IMR-90 (cell line): ENCODE results near the gene VPREB3. TPM values are rescaled to one million over a fixed set of nuclear protein-coding genes. Genes with fewer than 3 reads are reported as not detected.

ENCODE experiments used
- ATAC-seq: fragments of 200-7000 bp; cut with Tn5 transposase; 2 replicates; pipeline ENCODE4 v1.9.1; 2020; ENCODE audit warnings: low read depth, mild to moderate bottlenecking, moderate library complexity
- BruUV-seq: library from RNA; stranded (reverse); fragments of 400-500 nt; replicated peaks from 2 replicates; lab custom pipeline; 2021; lab: Mats Ljungman, UMichigan
- CTCF ChIA-PET: fragments of 300-600 bp; formaldehyde crosslinking; extraction: SDS; loops from one replicate; lab custom pipeline; 2021; ENCODE audit warnings: antibody characterized with exemption; lab: Yijun Ruan, JAX
- POLR2A ChIA-PET: fragments of 300-600 bp; sonication (Branson Sonifier 250); formaldehyde crosslinking; loops from one replicate; lab custom pipeline; 2022; ENCODE audit warnings: antibody characterized with exemption; ENCODE audit not compliant: unreplicated experiment; lab: Charles Lee
- DNase-seq: peaks from one replicate; pipeline ENCODE4 v3.0.0; 2013
- H2AFZ ChIP-seq: replicated peaks from 2 replicates; pipeline ENCODE3; 2013; ENCODE audit warnings: low read length, mild to moderate bottlenecking; ENCODE audit not compliant: poor library complexity
- H2AK5ac ChIP-seq: 2 replicates; pipeline ENCODE4 v1.6.1; 2013; ENCODE audit warnings: low read depth, low read length, inconsistent platforms
- H2AK9ac ChIP-seq: replicated peaks from 2 replicates; pipeline ENCODE3; 2013; ENCODE audit warnings: mild to moderate bottlenecking, low read depth, low read length, moderate library complexity; ENCODE audit not compliant: poor library complexity
- H2BK120ac ChIP-seq: 2 replicates; pipeline ENCODE4 v1.6.1; 2013; ENCODE audit warnings: low read depth, low read length, inconsistent platforms
- H2BK15ac ChIP-seq: 3 replicates; pipeline ENCODE4 v1.6.1; 2013; ENCODE audit warnings: low read depth, low read length, inconsistent platforms
- H2BK20ac ChIP-seq: 2 replicates; pipeline ENCODE4 v1.6.1; 2013; ENCODE audit warnings: low read depth, mild to moderate bottlenecking, inconsistent platforms, low read length, moderate library complexity
- H2BK5ac ChIP-seq: 2 replicates; pipeline ENCODE4 v1.6.1; 2013; ENCODE audit warnings: mild to moderate bottlenecking, low read depth, low read length, inconsistent platforms; ENCODE audit not compliant: poor library complexity, severe bottlenecking
- H3K14ac ChIP-seq: replicated peaks from 2 replicates; pipeline ENCODE4 v1.6.1; 2013; ENCODE audit warnings: low read depth, low read length, inconsistent platforms
- H3K18ac ChIP-seq: 2 replicates; pipeline ENCODE4 v1.6.1; 2013; ENCODE audit warnings: low read depth, low read length, control low read depth
- H3K23ac ChIP-seq: 2 replicates; pipeline ENCODE4 v1.6.1; 2013; ENCODE audit warnings: low read depth, low read length, inconsistent platforms
- H3K27ac ChIP-seq: 2 replicates; pipeline ENCODE4 v1.5.1; 2013; ENCODE audit warnings: mild to moderate bottlenecking, control low read depth, low read length; ENCODE audit not compliant: insufficient read depth
- H3K27me3 ChIP-seq: 2 replicates; pipeline ENCODE4 v1.6.1; 2013; ENCODE audit warnings: low read length; ENCODE audit not compliant: control insufficient read depth, insufficient read depth
- H3K36me3 ChIP-seq: 2 replicates; pipeline ENCODE4 v1.6.1; 2013; ENCODE audit warnings: low read length, mixed read lengths; ENCODE audit not compliant: control insufficient read depth, insufficient read depth
- H3K4ac ChIP-seq: 2 replicates; pipeline ENCODE4 v1.6.1; 2013; ENCODE audit warnings: low read depth, low read length, inconsistent platforms
- H3K4me1 ChIP-seq: 2 replicates; pipeline ENCODE4 v1.6.1; 2013; ENCODE audit warnings: low read length, mixed read lengths; ENCODE audit not compliant: control insufficient read depth, insufficient read depth
- H3K4me2 ChIP-seq: 2 replicates; pipeline ENCODE4 v1.6.1; 2013; ENCODE audit warnings: low read depth, mild to moderate bottlenecking, control low read depth, low read length, moderate library complexity
- H3K4me3 ChIP-seq: 2 replicates; pipeline ENCODE4 v1.5.1; 2013; ENCODE audit warnings: low read depth, mild to moderate bottlenecking, control low read depth, low read length, moderate library complexity; ENCODE audit not compliant: insufficient read depth
- H3K56ac ChIP-seq: 2 replicates; pipeline ENCODE4 v1.6.1; 2013; ENCODE audit warnings: low read length, inconsistent platforms; ENCODE audit not compliant: insufficient read depth; ENCODE audit errors: extremely low read depth
- H3K79me1 ChIP-seq, 2 experiments: 2 replicates each; pipeline ENCODE4 v1.6.1; 2013; ENCODE audit warnings: low read length in 2 of 2, inconsistent platforms in 1 of 2, low read depth in 1 of 2
- H3K9ac ChIP-seq: 2 replicates; pipeline ENCODE4 v1.6.1; 2013; ENCODE audit warnings: low read depth, low read length, control low read depth
- H3K9me1 ChIP-seq: 2 replicates; pipeline ENCODE4 v1.6.1; 2013; ENCODE audit warnings: low read length, inconsistent platforms; ENCODE audit not compliant: insufficient read depth
- H3K9me3 ChIP-seq: 2 replicates; pipeline ENCODE4 v1.6.1; 2013; ENCODE audit warnings: low read length; ENCODE audit not compliant: control insufficient read depth, insufficient read depth
- H4K20me1 ChIP-seq: 2 replicates; pipeline ENCODE4 v1.6.1; 2013; ENCODE audit warnings: low read length, inconsistent platforms; ENCODE audit not compliant: insufficient read depth
- H4K5ac ChIP-seq: 2 replicates; pipeline ENCODE4 v1.6.1; 2013; ENCODE audit warnings: mild to moderate bottlenecking, low read depth, low read length, control low read depth
- H4K8ac ChIP-seq, 2 experiments: 2 replicates each; pipeline ENCODE4 v1.6.1; 2013; ENCODE audit warnings: low read depth in 2 of 2, low read length in 2 of 2, control low read depth in 1 of 2, inconsistent platforms in 1 of 2
- H4K91ac ChIP-seq: 2 replicates; pipeline ENCODE4 v1.6.1; 2013; ENCODE audit warnings: low read depth, low read length, inconsistent platforms; ENCODE audit not compliant: insufficient read depth
- BHLHE40 ChIP-seq: fragments of 150-350 bp; IDR thresholded peaks from 2 replicates; pipeline ENCODE4 v1.6.1; 2016; ENCODE audit warnings: mild to moderate bottlenecking, low read depth, low read length
- CEBPB ChIP-seq: IDR thresholded peaks from 2 replicates; pipeline ENCODE4 v1.6.1; 2012; ENCODE audit warnings: low read depth, low read length, improper control_type of control experiment
- CHD1 ChIP-seq: IDR thresholded peaks from 2 replicates; pipeline ENCODE4 v1.6.1; 2012; ENCODE audit warnings: low read depth, low read length, improper control_type of control experiment
- FOS ChIP-seq: fragments of 150-350 bp; IDR thresholded peaks from 2 replicates; pipeline ENCODE4 v1.6.1; 2016; ENCODE audit warnings: low read depth, low read length
- MAZ ChIP-seq: IDR thresholded peaks from 2 replicates; pipeline ENCODE4 v1.6.1; 2012; ENCODE audit warnings: low read depth, mild to moderate bottlenecking, low read length, improper control_type of control experiment, moderate library complexity, borderline replicate concordance
- NFE2L2 ChIP-seq: fragments of 150-350 bp; IDR thresholded peaks from 2 replicates; pipeline ENCODE4 v1.6.1; 2016; ENCODE audit warnings: low read depth, mild to moderate bottlenecking, low read length
- POLR2A ChIP-seq: IDR thresholded peaks from 2 replicates; pipeline ENCODE4 v1.6.1; 2012; ENCODE audit warnings: mild to moderate bottlenecking, low read depth, low read length
- RAD21 ChIP-seq: IDR thresholded peaks from 2 replicates; pipeline ENCODE4 v1.6.1; 2012; ENCODE audit warnings: low read length, improper control_type of control experiment
- RCOR1 ChIP-seq: IDR thresholded peaks from 2 replicates; pipeline ENCODE4 v1.6.1; 2012; ENCODE audit warnings: mild to moderate bottlenecking, low read length, improper control_type of control experiment; ENCODE audit not compliant: insufficient replicate concordance
- RFX5 ChIP-seq: IDR thresholded peaks from 2 replicates; pipeline ENCODE4 v1.8.0; 2012; ENCODE audit warnings: low read depth, mild to moderate bottlenecking, low read length, moderate library complexity
- SMC3 ChIP-seq: fragments of 150-350 bp; IDR thresholded peaks from 2 replicates; pipeline ENCODE4 v1.6.1; 2016; ENCODE audit warnings: low read depth, mild to moderate bottlenecking, antibody characterized with exemption, low read length, moderate library complexity
- WGBS, 2 experiments: methylation state at CpG; one replicate each; pipeline versions ENCODE4 v1.1.5 to v1.1.7; 2013; ENCODE audit warnings: missing lambda C conversion rate in 2 of 2; ENCODE audit not compliant: insufficient read length in 1 of 2; ENCODE audit errors: extremely low coverage in 2 of 2; 5-methylcytosine and 5-hydroxymethylcytosine counted together
- dilution Hi-C: fragments of 300-500 bp; cut with HindIII; formaldehyde crosslinking; loops from one replicate; pipeline ENCODE4 v1.14.3; 2018; ENCODE audit warnings: low sequenced_read_pairs; ENCODE audit not compliant: unreplicated experiment
- in situ Hi-C: fragments of 300-500 bp; cut with MboI; formaldehyde crosslinking; loops from 3 replicates; pipeline ENCODE4 v1.14.3; 2019; ENCODE audit warnings: low sequenced_read_pairs, inconsistent platforms, mixed read lengths
- intact Hi-C: fragments of 100-400 bp; cut with micrococcal nuclease; formaldehyde crosslinking; loops from 2 replicates; pipeline ENCODE4 v1.10.0; 2022
- polyA plus RNA-seq, 3 experiments: library from polyadenylated mRNA; depleted of rRNA; stranded (reverse); fragments of >200 nt; gene quantifications; 2 replicates each; pipeline ENCODE4 v1.2.3, GENCODE V29; 2012; ENCODE audit warnings: low replicate concordance in 1 of 3
- total RNA-seq: library from RNA; depleted of rRNA; stranded (reverse); fragments of >200 nt; gene quantifications from 2 replicates; pipeline ENCODE4 v1.2.3, GENCODE V29; 2012
- TF ChIP-seq, protein P1 (sequence below): conservative IDR thresholded peaks from 2 replicates; pipeline ENCODE4 v1.5.1; 2012; ENCODE audit warnings: mild to moderate bottlenecking, low read depth, low read length, improper control_type of control experiment

The VPREB3 gene
- total and polyA plus RNA-seq, 2 of the 4 experiments (the other 2 are of a cell fraction): not detected

DNA sequence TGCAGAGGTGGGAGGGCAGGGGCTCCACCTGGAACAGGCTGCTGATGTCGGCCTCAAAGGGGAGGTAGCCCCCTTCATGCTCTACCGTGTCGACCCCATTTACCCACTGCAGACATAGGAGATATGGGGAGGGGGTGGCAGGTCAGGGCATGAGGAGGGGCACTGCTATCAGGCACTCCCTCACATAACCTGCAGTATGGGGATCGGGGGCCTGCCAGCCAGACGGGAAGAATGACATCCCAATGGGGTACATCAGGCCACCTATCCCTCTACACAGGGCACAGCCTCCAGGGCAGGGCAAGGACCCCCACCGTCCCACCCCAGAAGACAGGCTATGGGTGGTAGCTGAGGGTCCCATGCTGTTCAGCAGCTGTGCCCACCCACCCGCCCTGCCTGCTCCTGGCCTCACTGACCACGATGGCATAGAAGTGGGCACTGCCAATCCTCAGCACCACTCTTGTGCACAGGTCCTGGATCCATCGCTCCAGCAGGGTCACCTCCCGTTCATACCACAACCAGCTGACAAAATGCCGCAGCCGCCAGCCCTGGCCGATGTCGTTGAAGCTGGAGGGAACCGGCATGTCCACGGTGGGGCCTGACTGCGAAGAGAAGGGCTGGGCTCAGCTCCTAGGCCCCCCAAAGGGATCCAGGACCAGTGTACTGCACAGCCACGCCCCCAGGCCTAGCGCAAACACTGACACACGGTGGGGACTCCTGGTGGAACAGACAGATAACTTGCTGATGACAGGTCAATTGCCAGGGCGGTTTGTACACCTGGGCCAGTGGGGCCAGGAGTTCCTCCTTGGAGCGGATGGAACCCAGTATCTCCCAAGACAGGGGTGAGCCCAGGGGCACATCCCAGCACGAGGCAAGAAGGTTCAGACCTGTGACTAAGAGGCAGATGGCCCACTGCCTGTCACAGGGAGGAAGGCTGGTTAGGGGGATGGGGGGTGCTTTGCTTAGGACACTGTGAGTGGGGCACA lies 39.3 kb downstream of the VPREB3 start:
- Histone ChIP-seq H4K91ac (no peak overlapping the region), H3K9me3 (no peaks in the 10 kb centered on the region), H2AK5ac (no peak overlapping the region), H2BK15ac (no peak overlapping the region), H3K56ac (no peak overlapping the region), H3K4me3 (no peak overlapping the region), H3K4me2 (no peak overlapping the region), H3K4ac (no peak overlapping the region), H3K27me3 (no peaks in the 10 kb centered on the region), H2AFZ (no peak overlapping the region), H3K9ac (no peak overlapping the region), H3K36me3 (peaks cover 18% of the 10 kb centered on the region), H2AK9ac (no peak overlapping the region), H4K8ac (no peak overlapping the region), H4K20me1 (no peaks in the 10 kb centered on the region), H3K79me1 (peaks cover 10 to 32% of the 10 kb centered on the region in 2 experiments), H4K5ac (no peak overlapping the region), H2BK120ac (no peak overlapping the region), H3K23ac (no peak overlapping the region), H3K27ac (no peak overlapping the region), H3K14ac (no peak overlapping the region), H2BK20ac (no peak overlapping the region), H3K4me1 (0 out of 2 replicates have a peak, but pooled peaks cover 5% of the 10 kb centered on the region), H2BK5ac (no peak overlapping the region), H3K18ac (no peak overlapping the region), H3K9me1 (peaks cover 14% of the 10 kb centered on the region)
- BruUV-seq: no TSS peak
- DNase-seq (no peak), ATAC-seq (no peak)
- WGBS, 2 experiments: 77% methylated on average over 5 of the region's 23 CpGs; no CpG with 5 or more reads in 1 of the 2 experiments
- dilution Hi-C loops: no loop called here
- in situ Hi-C loops: no loop called here
- POLR2A ChIA-PET: no interaction called here
- intact Hi-C loops: no loop called here
- CTCF ChIA-PET: no interaction called here
- TF ChIP-seq BHLHE40: no peak
- TF ChIP-seq CEBPB: no peak
- TF ChIP-seq SMC3: no peak
- TF ChIP-seq, protein P1, sequence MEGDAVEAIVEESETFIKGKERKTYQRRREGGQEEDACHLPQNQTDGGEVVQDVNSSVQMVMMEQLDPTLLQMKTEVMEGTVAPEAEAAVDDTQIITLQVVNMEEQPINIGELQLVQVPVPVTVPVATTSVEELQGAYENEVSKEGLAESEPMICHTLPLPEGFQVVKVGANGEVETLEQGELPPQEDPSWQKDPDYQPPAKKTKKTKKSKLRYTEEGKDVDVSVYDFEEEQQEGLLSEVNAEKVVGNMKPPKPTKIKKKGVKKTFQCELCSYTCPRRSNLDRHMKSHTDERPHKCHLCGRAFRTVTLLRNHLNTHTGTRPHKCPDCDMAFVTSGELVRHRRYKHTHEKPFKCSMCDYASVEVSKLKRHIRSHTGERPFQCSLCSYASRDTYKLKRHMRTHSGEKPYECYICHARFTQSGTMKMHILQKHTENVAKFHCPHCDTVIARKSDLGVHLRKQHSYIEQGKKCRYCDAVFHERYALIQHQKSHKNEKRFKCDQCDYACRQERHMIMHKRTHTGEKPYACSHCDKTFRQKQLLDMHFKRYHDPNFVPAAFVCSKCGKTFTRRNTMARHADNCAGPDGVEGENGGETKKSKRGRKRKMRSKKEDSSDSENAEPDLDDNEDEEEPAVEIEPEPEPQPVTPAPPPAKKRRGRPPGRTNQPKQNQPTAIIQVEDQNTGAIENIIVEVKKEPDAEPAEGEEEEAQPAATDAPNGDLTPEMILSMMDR: no peak
- TF ChIP-seq NFE2L2: no peak
- TF ChIP-seq RFX5: no peak
- TF ChIP-seq RCOR1: no peak
- TF ChIP-seq MAZ: no peak
- no peak for TF ChIP-seq POLR2A
- TF ChIP-seq RAD21: no peak
- TF ChIP-seq FOS: no peak
- no peak for TF ChIP-seq CHD1
